A549 (cell line): ENCODE data around the gene DCAF6.

Experiments
- BHLHE40 ChIP-seq: IDR thresholded peaks from 2 replicates; pipeline ENCODE4 v1.6.1; 2012; ENCODE audit warnings: low read depth, low read length, inconsistent platforms
- CTCF ChIP-seq: fragments of >200 bp; sonication (Bioruptor Twin); formaldehyde crosslinking; IDR thresholded peaks from 3 replicates; pipeline ENCODE4 v1.5.1; 2016
- GATA3 ChIP-seq: IDR thresholded peaks from 2 replicates; pipeline ENCODE4 v1.6.1; 2012; ENCODE audit warnings: borderline replicate concordance
- RAD21 ChIP-seq, 2 experiments: fragments of >200 bp in 1 of 2; sonication (Bioruptor Twin) in 1 of 2; formaldehyde crosslinking in 1 of 2; IDR thresholded peaks in 1 of 2; conservative IDR thresholded peaks in 1 of 2; 2 replicates in 1 of 2; 3 replicates in 1 of 2; pipeline ENCODE4 v1.6.1; 2012 to 2018; ENCODE audit warnings: inconsistent platforms in 1 of 2
- REST ChIP-seq: fragments of 200-600 bp; sonication (generic); IDR thresholded peaks from 2 replicates; pipeline ENCODE4 v1.6.1; 2016; ENCODE audit warnings: antibody characterized with exemption, mild to moderate bottlenecking, moderate library complexity

- no peak for TF ChIP-seq CTCF
- TF ChIP-seq GATA3, result no peak
- TF ChIP-seq REST, result no peak
- no peak for TF ChIP-seq RAD21 (conservative IDR thresholded peaks at IDR 0.05 in 1 of 2, IDR thresholded peaks at IDR 0.05 in 1 of 2)
- no peak for TF ChIP-seq BHLHE40
Observed at GRCh38 chr1:167890400-167890799, 46.1 kb upstream of the DCAF6 start.
